GM12872 (cell line): ENCODE measurements around the gene TPSD1.

Experiments
- TF ChIP-seq, protein P1 (sequence below): IDR thresholded peaks from 3 replicates; pipeline ENCODE4 v1.5.1; 2011; ENCODE audit warnings: low read depth, mild to moderate bottlenecking, low read length, moderate library complexity; ENCODE audit not compliant: insufficient read depth

TPSD1 gene

DNA sequence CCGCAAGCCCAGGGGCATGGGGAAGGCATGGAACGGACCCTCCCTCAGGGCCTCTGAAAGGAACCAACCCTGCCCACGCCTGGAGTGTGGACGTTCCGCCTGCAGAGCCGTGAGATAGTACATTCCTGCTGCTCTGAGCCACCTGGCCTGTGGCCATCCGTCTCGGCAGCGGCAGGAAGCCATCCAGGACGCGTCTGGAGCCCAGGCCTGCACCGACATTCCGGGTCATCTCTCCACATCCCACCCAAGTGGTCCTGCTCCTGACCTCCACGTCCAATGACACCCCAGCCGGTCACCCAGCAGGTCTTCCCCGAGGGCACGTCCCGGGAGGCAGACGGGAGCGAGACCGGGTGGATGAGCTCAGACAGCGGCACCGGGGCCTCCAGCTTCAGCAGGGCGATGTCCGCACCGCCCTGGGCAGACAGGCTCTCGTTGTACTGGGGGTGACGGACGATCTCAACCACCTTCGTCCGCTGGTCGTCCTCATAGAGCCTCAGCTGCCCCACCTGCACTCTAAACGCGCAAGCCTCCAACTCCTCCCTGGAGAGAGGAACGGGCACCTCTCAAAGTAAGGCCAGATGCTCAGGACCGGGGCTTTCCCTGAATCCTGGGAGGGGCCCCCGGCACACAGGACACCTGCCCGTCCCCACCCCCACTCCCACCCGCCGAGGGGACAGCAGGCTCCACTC, 32.3 kb downstream of the TPSD1 start:
- TF ChIP-seq, protein P1, sequence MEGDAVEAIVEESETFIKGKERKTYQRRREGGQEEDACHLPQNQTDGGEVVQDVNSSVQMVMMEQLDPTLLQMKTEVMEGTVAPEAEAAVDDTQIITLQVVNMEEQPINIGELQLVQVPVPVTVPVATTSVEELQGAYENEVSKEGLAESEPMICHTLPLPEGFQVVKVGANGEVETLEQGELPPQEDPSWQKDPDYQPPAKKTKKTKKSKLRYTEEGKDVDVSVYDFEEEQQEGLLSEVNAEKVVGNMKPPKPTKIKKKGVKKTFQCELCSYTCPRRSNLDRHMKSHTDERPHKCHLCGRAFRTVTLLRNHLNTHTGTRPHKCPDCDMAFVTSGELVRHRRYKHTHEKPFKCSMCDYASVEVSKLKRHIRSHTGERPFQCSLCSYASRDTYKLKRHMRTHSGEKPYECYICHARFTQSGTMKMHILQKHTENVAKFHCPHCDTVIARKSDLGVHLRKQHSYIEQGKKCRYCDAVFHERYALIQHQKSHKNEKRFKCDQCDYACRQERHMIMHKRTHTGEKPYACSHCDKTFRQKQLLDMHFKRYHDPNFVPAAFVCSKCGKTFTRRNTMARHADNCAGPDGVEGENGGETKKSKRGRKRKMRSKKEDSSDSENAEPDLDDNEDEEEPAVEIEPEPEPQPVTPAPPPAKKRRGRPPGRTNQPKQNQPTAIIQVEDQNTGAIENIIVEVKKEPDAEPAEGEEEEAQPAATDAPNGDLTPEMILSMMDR = no peak

DNA sequence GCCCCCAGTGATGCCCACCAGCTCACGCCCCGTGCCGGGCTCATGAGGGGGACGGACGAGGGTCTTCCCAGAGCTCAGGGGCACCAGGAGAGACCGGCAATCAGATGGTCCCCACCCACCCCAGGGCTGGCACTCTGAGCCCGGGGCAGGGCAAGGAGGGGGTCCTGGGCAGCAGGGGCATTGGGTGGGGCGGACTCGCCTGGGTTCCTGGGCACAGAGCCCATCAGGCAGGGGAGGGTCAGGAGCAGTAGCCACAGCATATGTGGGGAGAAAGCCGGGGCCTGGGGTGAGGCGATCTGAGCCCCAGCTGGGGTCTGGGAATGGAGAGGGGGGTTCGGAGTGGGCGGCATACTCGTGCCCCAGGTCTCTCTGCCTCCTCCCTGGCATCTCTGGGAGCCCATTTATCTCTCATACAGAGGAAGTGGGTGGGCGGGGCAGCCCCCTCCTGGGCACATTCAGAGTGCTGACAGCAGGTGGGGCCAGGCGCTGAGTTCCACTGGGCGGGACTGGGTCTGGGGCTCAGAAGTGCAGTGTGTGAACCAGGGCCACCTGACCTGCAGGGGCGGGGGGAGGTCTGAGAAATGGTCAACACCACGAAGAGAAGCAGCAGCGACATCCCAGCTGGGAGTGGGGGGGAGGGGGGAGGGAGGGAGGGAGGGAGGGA, 33.1 kb downstream of the TPSD1 start:
- TF ChIP-seq, protein P1 = no peak

DNA sequence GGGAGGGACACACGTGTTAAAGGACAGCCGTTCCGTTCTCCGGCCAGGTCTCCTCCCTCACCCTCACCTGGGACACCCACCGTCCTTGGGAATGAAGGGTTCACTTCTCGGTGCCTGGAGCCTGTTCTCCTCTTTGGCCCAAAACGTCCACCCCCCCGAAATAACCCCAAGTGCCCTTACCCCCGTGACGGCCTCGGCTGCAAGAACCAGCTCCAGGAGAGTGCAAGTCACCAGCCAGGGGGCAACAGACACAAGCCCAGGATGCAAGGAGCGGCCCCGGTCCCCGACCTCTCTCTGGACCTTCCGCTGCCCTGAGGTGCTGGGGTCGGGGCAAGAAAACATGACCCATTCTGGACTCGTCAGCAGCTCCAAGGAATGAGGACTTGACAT, 33.6 kb downstream of the TPSD1 start:
- TF ChIP-seq, protein P1 = no peak

DNA sequence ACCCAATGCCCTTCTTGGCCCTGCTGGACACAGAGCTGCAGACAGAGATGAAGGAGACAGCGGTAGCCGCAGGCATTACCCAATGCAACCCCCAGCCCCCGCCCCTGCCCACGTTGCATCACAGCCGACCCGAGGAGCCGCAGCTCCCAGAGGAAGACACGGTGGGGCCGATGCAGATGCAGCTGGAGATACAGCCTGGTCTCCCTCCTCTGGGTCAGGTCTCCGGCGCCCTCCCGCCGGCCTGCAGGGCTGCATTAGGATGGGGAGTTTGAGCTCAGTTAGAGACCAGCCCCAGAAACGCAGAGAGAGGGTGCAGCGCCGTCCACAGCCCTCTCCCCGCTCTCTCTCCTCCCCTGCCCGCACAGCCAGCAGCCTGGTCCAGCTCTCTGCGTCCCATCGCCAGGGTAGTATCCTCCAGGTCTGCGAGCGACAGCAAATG, 34.2 kb downstream of the TPSD1 start:
- TF ChIP-seq, protein P1 = no peak

DNA sequence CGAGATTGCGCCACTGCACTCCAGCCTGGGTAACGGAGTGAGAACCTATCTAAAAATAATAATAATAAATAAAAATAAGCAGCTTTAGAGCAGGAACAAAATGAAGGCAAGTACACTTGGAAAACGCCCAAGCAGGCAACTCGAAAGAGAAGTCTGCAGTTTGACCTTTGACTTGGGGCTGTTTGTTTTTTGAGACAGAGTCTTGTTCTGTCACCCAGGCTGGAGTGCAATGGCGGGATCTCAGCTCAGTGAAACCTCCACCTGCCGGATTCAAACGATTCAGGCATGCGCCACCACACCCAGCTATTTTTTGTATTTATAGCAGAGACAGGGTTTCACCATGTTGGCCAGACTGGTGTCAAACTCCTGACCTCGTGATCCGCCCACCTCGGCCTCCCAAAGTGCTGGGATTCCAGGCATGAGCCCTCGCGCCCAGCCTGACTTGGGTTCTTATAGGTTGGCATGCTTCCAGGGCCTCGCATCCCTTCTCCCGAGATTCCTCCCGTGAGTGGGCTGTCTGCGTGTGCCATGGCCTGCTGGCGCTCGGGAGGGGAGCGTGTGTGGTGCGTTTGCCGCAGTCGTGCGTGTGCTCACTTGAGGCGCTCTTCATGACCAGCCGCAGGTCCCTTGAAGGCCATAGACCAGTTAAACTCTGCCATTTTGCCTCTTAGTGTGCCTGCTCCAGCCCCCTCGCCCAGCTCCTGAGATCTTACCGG, 35.1 kb downstream of the TPSD1 start:
- TF ChIP-seq, protein P1 = no peak

DNA sequence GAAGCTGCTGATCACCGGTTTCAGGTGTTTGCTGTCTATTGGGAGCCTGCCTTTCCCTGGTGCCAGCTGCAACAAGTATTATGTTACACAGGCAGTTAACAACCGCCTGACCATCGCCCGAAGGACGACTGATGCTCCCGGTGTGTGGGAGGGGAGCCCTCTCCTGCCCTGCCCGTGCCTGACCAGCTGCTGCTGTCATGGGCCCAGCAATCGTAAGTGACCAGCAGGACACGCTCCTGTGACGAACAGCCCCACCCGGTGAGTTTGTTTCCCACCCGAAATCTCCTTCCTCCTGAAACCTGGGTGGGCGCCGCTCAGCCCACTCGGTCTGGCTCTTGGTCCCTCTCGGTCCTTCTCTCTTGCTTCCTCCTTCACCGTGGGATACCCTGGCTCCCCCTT, 35.7 kb downstream of the TPSD1 start:
- TF ChIP-seq, protein P1 = no peak

DNA sequence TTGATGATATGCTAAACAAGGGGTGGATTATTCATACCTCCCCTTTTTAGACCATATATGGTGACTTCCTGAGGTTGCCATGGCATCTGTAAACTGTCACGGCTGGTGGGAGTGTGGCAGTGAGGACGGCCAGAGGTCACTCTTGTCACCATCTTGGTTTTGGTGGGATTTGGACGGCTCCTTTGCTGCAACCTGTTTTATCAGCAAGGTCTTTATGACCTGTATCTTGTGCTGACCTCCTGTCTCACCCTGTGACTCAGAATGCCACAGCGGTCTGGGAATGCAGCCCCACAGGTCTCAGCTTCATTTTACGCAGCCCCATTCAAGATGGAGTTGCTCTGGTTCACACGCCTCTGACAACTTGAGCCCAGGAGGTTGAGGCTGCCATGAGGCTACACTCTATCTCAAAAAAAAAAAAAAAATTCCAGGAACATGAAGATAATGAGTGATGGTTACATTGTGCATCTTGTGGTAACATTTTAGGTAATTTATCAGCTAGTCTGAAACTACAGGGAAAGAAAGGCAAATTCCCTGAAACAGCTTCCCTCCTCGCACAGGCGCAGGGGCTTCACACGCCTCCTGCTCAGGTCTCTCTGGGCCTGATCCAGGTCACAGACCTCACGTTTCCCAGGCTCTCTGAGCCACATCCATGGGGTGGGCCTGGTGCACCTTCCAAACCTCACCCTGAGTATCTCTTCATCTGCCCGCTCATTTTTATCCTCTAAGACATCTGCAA, 38.2 kb downstream of the TPSD1 start:
- TF ChIP-seq, protein P1 = no peak
